ENCODE data around the gene ECM2.

DNA sequence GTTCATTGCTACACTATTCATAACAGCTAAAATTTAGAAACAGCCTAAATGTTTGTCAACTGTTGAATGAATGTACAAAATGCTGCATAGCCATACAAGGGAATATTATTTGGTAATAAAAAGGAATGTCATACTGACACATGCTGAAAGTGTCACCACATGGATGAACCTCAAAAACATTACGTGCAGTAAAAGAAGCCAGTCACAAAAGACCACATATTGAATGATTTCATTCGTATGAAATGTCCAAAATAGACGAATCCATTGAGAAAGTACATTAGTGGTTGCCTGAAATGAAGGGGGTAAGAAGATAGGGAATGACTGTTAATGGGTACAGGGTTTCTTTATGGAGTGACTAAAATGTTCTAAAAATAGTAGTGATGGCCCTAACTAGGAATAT, 11.6 kb upstream of the ECM2 start:
- TF ChIP-seq, protein P1, sequence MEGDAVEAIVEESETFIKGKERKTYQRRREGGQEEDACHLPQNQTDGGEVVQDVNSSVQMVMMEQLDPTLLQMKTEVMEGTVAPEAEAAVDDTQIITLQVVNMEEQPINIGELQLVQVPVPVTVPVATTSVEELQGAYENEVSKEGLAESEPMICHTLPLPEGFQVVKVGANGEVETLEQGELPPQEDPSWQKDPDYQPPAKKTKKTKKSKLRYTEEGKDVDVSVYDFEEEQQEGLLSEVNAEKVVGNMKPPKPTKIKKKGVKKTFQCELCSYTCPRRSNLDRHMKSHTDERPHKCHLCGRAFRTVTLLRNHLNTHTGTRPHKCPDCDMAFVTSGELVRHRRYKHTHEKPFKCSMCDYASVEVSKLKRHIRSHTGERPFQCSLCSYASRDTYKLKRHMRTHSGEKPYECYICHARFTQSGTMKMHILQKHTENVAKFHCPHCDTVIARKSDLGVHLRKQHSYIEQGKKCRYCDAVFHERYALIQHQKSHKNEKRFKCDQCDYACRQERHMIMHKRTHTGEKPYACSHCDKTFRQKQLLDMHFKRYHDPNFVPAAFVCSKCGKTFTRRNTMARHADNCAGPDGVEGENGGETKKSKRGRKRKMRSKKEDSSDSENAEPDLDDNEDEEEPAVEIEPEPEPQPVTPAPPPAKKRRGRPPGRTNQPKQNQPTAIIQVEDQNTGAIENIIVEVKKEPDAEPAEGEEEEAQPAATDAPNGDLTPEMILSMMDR (IDR thresholded peaks at IDR 0.05; ENCODE audit: low read length), result no peak
- no peak for TF ChIP-seq EZH2 (optimal IDR thresholded peaks at IDR 0.05; ENCODE audit: low read depth, low read length)
- no peak for TF ChIP-seq EZH2phosphoT487 (IDR thresholded peaks at IDR 0.05; ENCODE audit: low read length)

Measured in MM.1S (cell line).